Activated CD8-positive, alpha-beta memory T cell treated with anti-CD3 and anti-CD28 coated beads, Interleukin-2, amount 50 U/mL, for 4 hours (primary cell): ENCODE results near the gene GATAD2A.

Source experiments
- DNase-seq: peaks from one replicate; pipeline ENCODE4 v3.0.0-alpha.2; 2020

GATAD2A gene

DNA sequence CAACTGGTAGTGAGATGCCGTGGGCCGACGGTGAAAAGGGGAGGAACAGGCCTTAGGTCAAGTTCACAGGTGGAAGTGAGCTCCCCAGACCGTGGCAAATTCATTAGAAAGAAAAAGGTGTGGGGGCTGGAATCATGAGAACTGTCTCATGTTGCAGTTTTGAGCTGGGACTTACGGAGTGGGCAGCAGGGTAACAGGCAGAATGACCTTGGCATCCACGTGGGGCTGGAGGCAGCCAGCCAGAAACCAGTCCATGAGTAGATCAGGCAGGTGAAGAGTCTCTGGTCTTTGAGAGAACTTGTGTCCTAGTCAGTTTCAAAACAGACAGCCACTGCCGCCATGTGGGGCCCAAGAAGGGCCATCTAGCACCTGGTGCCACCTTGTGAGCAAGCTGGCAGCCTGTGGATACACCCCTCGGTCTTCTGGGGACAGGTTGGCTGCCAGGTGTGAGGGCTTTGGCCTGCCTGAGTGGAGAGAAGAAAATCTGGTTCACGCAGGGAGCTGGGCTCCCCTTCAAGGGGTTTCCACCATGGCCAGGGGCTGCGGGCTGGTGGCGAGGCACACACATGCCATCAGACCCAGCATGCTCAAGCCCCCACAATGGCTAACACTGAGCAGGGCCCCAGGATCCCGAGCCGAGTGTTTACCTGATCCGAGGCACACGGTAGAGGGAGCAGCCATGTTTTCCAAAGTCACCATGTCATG, 86.0 kb downstream of the GATAD2A start:
- DNase-seq: no peak

DNA sequence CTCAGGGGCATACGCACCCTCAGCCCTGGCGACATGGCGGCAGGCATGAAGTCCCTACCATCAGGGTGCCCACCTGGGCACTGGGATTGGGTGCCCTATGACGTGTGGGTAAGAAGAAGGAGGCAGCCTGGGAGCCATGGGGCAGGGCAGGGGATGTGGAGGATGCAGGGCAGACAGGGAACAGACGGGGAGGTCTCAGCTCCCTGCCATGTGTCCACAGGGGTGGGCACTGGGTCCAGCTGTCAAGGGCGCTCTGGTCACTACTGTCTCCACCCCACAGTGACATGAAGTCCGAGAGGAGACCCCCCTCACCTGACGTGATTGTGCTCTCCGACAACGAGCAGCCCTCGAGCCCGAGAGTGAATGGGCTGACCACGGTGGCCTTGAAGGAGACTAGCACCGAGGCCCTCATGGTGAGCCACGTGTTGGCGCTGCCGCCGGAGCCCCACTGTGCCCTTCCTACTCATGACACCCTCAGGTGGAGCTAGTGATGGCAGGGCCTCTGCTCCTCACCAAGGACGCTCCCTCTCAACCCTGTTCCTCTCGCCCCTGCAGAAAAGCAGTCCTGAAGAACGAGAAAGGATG, 86.6 kb downstream of the GATAD2A start:
- no peak for DNase-seq

DNA sequence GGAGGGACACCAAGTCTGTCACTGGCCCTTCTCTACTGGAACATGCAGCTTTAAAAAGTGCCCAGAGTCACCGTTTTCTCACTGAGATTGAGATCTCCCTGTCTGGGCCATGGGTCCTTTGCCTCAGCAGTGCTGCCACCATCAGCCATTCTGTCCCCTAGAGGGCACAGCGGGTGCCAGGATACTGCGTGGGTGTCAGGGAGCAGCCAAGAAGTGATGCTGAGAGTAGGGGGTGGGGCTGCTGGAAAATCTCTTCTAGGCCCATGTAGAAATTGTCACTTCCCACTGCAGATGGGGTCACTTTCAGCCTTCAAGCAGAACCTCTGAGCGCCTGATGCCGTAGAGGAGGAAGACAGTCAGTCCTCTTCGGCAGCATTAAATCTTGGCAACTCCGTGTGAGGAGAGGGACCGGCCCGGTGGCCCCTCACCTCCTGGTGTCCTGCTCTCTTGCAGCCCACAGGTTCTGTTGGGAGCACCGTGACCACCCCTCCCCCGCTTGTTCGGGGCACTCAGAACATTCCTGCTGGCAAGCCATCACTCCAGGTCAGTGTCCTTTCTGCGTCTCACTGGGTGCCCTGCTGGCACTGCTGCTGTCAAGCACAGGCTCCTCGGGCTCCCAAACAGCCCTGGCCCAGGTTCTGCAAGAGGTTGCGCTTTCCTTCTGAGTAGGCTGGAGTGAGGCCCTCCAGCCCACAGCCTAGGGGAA, 88.5 kb downstream of the GATAD2A start:
- DNase-seq: no peak

DNA sequence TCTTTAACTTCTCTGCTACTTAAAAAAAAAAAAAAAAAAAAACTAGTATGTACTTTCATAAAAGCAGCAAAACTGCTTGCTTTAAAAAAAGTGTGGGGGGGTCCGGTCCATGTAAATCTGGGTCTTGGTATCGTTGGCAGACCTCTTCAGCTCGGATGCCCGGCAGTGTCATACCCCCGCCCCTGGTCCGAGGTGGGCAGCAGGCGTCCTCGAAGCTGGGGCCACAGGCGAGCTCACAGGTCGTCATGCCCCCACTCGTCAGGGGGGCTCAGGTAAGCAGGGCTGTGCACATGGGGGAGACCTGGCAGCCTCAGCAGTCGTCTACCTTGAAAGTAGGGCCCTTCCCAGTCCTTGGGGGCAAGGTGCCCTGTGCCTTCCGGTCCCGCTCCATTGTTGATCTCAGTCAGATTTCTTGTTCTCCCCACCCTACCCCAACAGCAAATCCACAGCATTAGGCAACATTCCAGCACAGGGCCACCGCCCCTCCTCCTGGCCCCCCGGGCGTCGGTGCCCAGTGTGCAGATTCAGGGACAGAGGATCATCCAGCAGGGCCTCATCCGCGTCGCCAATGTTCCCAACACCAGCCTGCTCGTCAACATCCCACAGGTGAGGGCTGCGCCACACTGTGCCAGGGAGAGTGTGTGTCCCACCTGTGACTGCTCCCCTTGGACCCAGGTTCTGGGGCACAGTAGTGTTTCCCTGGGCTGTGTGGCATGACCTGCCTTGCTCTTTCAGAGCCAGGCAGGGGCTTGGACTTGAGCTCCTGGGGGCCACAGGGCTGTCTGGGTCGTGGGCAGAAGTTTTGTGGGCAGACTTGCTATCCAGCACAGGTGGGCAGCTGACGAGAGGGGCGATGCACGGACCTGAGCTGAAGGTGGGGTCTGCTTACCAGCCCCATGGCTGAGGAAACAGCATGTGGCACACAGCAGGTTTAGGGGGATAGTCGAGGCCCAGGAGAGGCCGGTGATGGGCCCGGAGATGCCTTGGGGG, 90.4 kb downstream of the GATAD2A start:
- no peak for DNase-seq

DNA sequence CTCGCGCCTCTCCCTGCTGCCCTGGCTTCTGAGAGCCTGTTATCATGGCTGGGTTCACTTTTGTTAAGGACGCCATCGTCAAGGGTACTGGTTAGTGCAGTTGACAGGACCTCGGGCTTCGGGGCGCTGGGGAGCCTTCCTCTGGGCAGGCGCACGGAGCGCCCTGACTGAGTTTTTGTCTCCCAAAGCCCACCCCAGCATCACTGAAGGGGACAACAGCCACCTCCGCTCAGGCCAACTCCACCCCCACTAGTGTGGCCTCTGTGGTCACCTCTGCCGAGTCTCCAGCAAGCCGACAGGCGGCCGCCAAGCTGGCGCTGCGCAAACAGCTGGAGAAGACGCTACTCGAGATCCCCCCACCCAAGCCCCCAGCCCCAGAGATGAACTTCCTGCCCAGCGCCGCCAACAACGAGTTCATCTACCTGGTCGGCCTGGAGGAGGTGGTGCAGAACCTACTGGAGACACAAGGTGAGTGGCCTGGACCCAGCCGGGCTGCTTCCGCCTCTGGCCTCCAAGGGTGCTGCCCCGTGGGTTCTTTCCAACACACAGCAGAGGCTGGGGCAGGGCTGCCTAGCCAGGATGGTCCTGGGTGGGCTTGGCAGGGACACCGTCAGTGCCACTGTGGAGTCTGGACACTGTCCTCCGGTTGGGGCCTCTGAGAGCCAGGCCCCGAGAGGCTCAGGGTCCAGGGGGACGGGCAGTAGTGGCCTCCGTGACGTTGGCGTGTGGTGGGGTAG, 92.9 kb downstream of the GATAD2A start:
- DNase-seq: no peak

DNA sequence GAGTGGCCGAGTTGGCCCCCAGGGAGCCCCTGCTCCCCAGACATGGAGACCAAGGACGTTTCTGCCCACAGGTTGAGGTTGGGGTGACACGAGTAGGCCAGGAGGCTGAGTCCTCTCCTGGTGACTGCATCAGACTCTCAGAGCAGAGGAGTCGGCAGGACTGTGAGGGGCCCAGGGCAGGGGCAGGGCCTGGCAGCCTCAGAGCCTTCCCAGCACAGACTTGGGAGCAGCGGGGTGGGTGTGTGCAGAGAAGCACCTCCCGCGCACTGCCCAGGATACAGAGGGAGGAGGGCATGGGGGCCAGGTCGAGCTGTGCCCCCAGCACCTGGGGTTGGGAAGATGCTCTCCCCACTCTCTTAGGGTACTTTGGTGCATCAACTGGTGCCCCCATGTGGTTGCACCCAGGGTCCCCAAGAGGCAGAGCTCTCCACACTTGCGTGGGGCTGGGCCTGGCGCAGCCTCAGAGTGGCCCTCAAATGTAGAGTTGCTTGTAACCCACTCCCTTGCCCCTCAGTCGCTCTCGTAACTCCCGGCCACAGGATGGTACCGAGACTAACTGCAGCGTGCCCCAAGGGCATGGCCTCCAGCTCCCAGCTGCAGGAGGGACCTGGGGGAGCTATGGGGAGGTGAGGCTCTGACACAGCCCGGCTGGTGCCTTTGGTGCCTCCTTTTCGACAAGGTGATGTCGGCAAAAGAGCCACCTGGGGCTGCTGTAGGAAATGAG, 94.0 kb downstream of the GATAD2A start:
- DNase-seq: no peak

DNA sequence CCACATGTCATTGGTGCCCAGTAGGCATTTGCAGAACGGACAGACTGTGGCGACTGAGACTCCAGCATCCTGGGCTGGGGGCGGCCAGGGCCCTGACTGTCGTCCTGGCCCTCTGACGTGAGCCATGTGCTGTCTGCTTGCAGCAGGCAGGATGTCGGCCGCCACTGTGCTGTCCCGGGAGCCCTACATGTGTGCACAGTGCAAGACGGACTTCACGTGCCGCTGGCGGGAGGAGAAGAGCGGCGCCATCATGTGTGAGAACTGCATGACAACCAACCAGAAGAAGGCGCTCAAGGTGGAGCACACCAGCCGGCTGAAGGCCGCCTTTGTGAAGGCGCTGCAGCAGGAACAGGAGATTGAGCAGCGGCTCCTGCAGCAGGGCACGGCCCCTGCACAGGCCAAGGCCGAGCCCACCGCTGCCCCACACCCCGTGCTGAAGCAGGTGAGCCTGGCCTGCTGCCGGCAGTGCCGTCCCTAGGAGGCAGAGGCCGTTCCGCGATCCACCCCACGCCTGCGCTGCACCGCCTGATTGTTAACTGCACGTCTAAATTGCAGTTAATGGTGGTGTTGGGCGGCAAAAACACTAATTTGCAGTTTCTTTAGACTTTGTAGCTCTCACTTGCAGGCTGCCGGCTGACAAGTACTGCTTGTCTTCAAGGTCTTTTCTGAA, 95.6 kb downstream of the GATAD2A start:
- DNase-seq: no peak

DNA sequence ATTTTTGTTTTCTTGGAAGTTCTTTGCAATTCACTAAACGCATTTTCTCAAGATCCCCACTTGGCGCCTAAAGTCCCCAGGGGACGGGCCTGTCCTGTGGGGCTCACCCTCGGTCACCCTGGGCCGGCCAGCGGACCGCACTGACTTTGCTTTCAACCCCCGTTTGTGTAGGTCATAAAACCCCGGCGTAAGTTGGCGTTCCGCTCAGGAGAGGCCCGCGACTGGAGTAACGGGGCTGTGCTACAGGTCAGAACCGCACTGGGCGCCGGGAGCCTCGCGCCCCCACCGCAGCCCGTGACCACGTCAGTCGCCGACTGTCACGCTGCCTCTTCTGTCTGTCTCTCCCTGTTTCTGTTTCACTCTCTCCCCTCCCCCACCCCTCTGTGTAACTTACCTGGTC, 96.3 kb downstream of the GATAD2A start:
- DNase-seq: no peak

DNA sequence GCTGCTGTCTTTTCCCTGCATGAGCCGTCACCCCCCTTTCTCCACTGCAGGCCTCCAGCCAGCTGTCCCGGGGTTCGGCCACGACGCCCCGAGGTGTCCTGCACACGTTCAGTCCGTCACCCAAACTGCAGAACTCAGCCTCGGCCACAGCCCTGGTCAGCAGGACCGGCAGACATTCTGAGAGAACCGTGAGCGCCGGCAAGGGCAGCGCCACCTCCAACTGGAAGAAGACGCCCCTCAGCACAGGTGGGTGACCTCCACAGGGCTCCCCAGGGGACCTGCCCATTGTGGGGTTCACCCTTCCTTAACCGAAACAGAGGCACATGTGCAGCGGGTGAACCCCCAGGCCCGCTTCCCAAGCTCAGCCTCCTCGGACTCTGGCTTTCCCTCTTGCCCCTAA, 96.8 kb downstream of the GATAD2A start:
- DNase-seq: no peak

DNA sequence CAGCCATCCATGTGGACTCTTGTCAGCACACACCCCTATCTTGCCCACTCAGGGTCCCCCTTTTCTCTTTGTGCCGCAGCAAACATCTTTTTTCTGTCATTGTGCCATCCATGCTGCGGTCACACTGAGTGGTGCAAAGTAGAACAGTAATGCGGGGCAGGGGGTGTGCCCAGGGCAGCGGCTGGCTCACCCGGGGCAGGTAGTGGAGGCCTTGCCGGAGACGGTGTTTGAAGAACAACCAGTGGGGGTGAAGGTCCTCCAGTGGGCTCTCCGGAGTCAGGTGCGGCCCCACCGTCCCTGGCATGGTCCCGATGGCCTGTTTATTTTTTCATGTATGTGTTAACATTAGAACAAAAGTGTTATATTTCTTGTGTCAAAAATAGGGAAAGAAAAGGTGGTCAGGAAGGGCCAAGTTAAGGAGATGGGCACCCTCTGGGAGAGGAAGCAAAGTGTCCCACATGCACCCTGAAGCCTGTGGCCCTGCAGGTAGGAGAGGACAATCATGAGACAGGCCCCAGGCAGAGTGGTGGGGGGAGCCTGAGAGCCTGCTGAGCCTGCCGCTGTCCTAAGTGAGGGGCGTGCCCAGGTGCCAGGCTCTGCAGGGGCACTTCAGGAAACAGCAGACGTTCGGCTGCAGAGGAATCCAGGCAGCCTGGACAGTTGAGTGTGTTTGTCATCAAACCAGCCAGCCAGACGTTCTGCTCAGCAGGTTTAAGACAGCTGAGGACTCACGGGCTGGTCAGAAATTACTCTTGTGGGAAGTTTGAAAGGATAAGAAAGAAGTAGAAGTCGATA, 97.5 kb downstream of the GATAD2A start:
- DNase-seq: no peak

DNA sequence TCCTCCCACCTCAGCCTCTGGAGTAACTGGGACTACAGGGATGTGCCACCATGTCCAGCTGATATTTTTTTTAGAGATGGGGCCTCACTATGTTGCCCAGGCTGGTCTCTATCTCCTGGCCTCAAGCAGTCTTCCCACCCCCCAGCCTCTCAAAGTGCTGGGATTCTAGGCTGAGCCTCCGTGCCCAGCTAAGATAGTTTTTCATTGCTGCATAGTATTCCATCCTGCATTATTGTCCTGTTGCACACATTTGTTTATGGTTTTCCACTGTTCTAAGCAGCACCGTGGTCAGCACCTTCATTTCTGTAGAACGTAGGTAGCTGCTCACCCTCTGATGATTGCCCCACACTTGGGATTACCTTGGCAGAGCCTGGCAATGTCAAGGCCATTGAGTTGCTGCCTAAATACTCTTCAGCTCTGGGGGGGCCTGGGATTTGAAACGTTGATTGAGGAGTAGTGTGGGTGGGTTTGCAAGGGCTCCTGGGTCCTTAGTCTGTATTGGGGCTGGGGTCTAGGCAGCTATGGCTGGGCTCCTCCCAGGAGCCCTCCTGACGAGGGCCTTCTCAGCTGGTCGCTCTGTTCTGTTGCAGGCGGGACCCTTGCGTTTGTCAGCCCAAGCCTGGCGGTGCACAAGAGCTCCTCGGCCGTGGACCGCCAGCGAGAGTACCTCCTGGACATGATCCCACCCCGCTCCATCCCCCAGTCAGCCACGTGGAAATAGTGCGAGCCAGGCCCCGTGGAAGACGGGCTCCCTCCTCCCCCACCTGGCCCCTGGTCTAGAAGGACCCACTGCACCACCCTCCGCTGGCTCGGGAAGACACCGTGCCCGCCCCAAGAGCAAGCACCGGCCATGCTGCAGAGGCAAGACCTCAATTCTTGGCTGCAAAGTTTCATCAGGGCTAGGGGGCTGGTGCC, 99.5 kb downstream of the GATAD2A start:
- no peak for DNase-seq

DNA sequence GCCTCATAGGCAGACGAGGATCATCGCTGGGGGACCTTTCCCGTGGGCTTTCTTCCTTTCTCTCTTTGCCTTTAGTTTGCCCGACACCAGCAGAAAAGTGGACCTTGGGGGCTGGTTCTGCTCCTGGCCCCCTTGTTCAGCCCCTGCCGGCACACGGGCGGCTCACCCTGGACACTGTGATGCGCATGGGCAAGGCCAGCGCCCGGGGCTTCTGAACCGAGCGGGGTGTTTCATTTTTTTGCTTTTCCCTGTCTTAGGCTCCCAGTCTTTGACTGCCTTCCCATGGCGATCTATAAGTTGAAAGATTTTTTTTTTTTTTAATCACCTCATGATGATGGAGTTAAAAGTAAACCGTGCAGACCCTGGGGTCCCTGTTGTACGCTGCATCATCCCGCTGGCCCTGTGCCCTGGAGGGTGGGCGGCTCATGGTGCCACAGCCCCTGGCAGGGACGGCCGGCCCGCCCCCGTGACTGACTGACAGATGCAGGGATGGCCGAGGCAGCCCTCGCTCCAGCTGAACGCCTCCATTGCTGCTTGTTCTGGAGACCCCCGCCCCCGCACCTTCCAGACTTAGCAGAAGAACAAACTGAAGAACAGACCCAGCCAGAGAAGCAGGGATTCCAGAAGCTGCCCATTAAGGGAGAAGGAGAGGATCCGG, 100.3 kb downstream of the GATAD2A start:
- no peak for DNase-seq

DNA sequence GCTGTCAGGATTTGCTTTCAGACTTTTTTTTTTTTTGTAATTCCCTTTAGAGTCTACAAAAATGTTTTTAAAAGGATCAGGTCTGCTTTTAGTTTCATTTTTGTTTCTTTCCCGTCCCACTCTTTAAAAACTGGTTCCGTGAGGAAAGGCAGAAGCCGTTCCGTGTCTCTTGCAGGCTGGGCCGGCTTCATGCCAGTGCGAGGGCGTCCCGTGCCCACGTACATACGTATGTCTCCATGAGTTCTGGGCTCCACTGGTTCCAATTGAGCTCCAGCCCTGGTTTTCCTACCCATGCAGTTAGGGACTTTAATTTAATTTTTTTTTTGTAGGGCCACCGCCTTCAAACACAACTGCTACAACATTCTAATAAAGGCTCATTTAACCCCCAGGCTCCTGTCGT, 101.1 kb downstream of the GATAD2A start:
- no peak for DNase-seq

DNA sequence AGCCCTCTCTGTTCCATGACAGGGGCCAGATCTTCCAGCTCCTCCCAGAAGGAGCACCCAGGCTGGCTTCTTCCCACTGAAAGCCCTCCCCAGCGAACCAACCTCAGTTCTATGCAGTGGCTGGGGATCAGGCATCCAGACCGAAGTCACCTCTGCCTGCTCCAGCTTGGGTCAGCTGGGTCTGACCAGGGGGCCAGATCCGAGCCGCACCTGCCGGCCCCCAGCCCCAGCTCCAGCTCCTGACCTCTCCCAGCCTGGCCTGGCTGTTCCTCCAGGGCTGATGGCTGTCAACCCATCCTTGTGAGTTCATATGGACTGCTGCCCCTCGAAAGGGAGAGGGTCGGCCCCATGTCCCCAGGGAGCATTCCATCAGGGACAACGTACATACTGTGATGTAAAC, 101.9 kb downstream of the GATAD2A start:
- DNase-seq: no peak

DNA sequence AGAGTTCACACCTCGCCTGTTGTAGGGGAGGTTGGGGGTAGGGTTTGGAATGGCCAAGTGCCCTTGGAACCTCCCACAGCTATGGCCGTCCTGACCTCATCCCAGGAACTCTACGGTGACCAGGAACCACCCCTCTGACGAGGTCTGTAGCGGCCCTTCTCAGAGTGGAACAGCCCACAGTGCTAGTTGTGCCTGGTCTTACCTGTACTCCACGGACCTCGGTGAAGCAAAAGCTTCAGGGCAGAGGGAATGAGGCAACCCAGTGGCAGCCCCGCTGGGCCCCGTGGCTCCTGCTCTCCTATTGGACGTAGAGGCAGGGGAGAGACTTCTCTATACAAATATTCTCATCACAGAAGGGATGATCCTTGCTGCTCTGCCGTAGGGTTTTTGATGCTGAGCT, 102.7 kb downstream of the GATAD2A start:
- DNase-seq: no peak

DNA sequence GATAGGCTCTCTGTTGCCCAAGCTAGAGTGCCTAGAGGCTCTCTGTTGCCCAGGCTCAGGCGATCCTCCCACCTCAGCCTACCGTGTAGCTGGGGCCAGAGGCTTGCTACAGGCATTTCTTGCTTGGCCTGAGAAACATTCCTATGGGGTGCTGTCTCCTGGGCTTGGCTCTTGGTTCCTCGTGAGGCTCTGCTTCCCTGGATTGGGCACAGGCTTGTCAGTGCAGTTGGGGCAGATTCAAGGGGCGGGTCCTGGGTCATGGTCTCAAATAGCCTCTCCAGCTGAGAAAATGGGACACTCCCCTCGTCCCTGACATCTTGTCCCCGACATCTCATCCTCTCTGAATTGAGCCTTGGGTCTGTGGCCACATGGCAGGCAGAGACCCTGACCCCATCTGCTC, 105.0 kb downstream of the GATAD2A start:
- no peak for DNase-seq

DNA sequence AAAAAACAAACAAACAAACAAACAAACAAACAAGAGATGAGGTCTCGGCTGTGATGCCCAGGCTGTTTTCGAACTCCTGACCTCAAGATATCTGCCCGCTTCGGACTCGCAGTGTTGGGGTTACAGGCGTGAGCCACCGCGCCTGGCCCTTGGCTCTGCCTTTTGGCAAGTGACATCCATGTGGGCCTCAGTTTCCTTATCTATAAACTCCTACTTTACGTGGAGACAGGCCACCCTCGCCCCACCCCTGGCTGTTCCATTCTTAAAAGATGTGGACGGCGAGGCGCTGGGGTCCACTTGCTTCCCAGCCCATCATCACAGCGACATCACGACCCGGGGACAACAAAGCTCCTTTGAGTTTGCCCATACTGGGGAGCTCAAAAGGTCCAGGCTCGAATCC, 108.2 kb downstream of the GATAD2A start:
- DNase-seq: no peak

DNA sequence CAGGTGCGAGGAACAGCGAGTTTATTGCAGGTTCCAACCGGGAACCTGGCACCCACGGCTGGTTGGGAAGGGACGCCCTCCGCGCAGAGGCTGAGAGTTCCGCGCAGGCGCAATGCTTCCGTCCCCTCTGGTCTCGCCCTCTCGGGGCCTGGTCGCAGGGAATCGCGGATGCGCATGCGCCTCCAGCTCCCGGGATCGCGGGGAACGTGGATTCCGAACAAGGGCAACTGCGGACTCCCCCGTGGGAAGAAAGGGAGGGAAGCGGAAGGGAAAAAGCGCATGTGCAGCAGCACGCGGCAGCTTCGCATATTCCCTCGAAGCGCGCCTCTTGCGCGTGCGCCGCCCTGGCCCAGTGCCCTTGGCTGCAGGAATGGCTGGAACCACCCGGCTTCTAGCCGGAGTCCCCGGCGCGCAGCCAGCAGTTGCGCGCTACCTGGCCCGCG, 108.8 kb downstream of the GATAD2A start:
- DNase-seq: no peak
